K562 (cell line): ENCODE measurements around the gene AQP9. TPM values are rescaled to one million over a fixed set of nuclear protein-coding genes. Genes with fewer than 3 reads are reported as not detected.
A peak's percentile ranks its signal among the peaks of the same experiment; 100 is the strongest.

Source experiments
- ATF3 ChIP-seq, 2 experiments: fragments of 450-650 bp in 1 of 2; sonication (generic) in 1 of 2; formaldehyde crosslinking in 1 of 2; IDR thresholded peaks in 1 of 2; conservative IDR thresholded peaks in 1 of 2; 2 replicates each; pipeline versions ENCODE4 v1.6.1 to v1.8.1; 2016 to 2023; ENCODE audit warnings: mild to moderate bottlenecking in 2 of 2, moderate library complexity in 2 of 2, inconsistent platforms in 1 of 2, missing genetic modification reagents in 1 of 2
- CBX3 ChIP-seq, 2 experiments: IDR thresholded peaks; 1 replicate in 1 of 2; 2 replicates in 1 of 2; pipeline ENCODE4 v1.6.1; 2012; ENCODE audit warnings: inconsistent platforms in 2 of 2, low read length in 2 of 2, borderline replicate concordance in 1 of 2, control low read depth in 1 of 2
- E4F1 ChIP-seq: fragments of 250-450 bp; sonication (Bioruptor Pico); IDR thresholded peaks from 2 replicates; pipeline ENCODE4 v1.5.0; 2021; ENCODE audit warnings: mild to moderate bottlenecking, borderline replicate concordance
- ESRRA ChIP-seq: fragments of 450-650 bp; IDR thresholded peaks from 2 replicates; pipeline ENCODE4 v1.6.1; 2014; ENCODE audit warnings: low read depth, mild to moderate bottlenecking, moderate library complexity, borderline replicate concordance
- IRF1 ChIP-seq: sonication (generic); formaldehyde crosslinking; IDR thresholded peaks from 2 replicates; pipeline ENCODE4 v1.8.0; 2022; ENCODE audit warnings: missing genetic modification reagents, mild to moderate bottlenecking, borderline replicate concordance
- LEF1 ChIP-seq: fragments of 450-650 bp; IDR thresholded peaks from 2 replicates; pipeline ENCODE4 v1.6.1; 2016; ENCODE audit warnings: mild to moderate bottlenecking
- NFIC ChIP-seq: fragments of 450-650 bp; IDR thresholded peaks from 2 replicates; pipeline ENCODE4 v1.6.1; 2017; ENCODE audit warnings: mild to moderate bottlenecking, inconsistent platforms
- NR2C1 ChIP-seq, 2 experiments: fragments of 450-650 bp; IDR thresholded peaks; 2 replicates each; pipeline ENCODE4 v1.6.1; 2017; ENCODE audit warnings: mild to moderate bottlenecking in 2 of 2, antibody characterized with exemption in 1 of 2, inconsistent platforms in 1 of 2, missing compliant biosample characterization in 1 of 2, missing genetic modification characterization in 1 of 2
- PATZ1 ChIP-seq: fragments of 250-450 bp; sonication (Bioruptor Pico); IDR thresholded peaks from 2 replicates; pipeline ENCODE4 v1.5.0; 2020; ENCODE audit warnings: mild to moderate bottlenecking, borderline replicate concordance
- PCBP1 ChIP-seq: fragments of 200-400 bp; formaldehyde crosslinking; IDR thresholded peaks from 2 replicates; pipeline ENCODE4 v1.6.1; 2018; ENCODE audit warnings: mild to moderate bottlenecking, low read depth, low read length; ENCODE audit not compliant: poor library complexity, severe bottlenecking
- PPARD ChIP-seq: fragments of 250-450 bp; sonication (Bioruptor Pico); IDR thresholded peaks from 2 replicates; pipeline ENCODE4 v1.8.0; 2022; ENCODE audit warnings: inconsistent platforms, mild to moderate bottlenecking, moderate library complexity
- RB1 ChIP-seq: fragments of 450-650 bp; IDR thresholded peaks from 2 replicates; pipeline ENCODE4 v1.6.1; 2017; ENCODE audit warnings: low read depth, mild to moderate bottlenecking
- SP2 ChIP-seq: IDR thresholded peaks from 2 replicates; pipeline ENCODE4 v1.6.1; 2011; ENCODE audit warnings: mild to moderate bottlenecking, low read depth, low read length, moderate library complexity; ENCODE audit not compliant: poor library complexity, severe bottlenecking; ENCODE audit errors: extremely low read depth
- THAP12 ChIP-seq: fragments of 250-450 bp; sonication (Bioruptor Pico); IDR thresholded peaks from 2 replicates; pipeline ENCODE4 v1.9.0; 2021; ENCODE audit warnings: mild to moderate bottlenecking, inconsistent platforms
- YBX1 ChIP-seq: fragments of 450-650 bp; IDR thresholded peaks from 2 replicates; pipeline ENCODE4 v1.7.1; 2016; ENCODE audit warnings: mild to moderate bottlenecking
- ZNF212 ChIP-seq: fragments of 450-650 bp; formaldehyde crosslinking; IDR thresholded peaks from 2 replicates; pipeline ENCODE4 v1.4.0; 2020; ENCODE audit warnings: mild to moderate bottlenecking
- ZNF316 ChIP-seq: fragments of 450-650 bp; IDR thresholded peaks from 2 replicates; pipeline ENCODE4 v1.6.1; 2016
- polyA plus RNA-seq, 8 experiments: library from polyadenylated mRNA; depleted of rRNA in 4 of 8; stranded (reverse) in 5 of 8; unstranded in 3 of 8; fragments of >200 nt; fragmentation: Nextera tagmentation in 2 of 8; fragmentation: Illumina TruSeq in 1 of 8; extraction: Ambion mirVana in 2 of 8; extraction: Trizol in 1 of 8; gene quantifications; 2 replicates each; pipeline versions ENCODE4 v1.2.1 to v1.2.3, GENCODE V29; 2011 to 2014; ENCODE audit warnings: inconsistent platforms in 1 of 8, missing spikeins in 1 of 8
- total RNA-seq, 7 experiments: library from RNA; depleted of rRNA in 6 of 7; stranded (reverse); fragments of >200 nt in 6 of 7; fragmentation: Illumina TruSeq in 2 of 7; extraction: Trizol in 2 of 7; gene quantifications; 2 replicates each; pipeline versions ENCODE4 v1.2.1 to v1.2.3, GENCODE V29; 2011 to 2021; ENCODE audit warnings: low replicate concordance in 1 of 7

AQP9 gene
- total and polyA plus RNA-seq, 9 of the 15 experiments (the other 6 are each of a cell fraction or from before 2014, with no cell fraction given), result 0.04 to 0.33 (median 0.07) TPM; not detected in 4

- TF ChIP-seq THAP12, result no peak
- no peak for TF ChIP-seq YBX1
- TF ChIP-seq RB1, result no peak
- TF ChIP-seq NR2C1 (IDR thresholded peaks at IDR 0.05), result peak; percentile 47
- TF ChIP-seq NR2C1 (tag; IDR thresholded peaks at IDR 0.05), result no peak
- TF ChIP-seq PPARD, result no peak
- TF ChIP-seq E4F1 (CRISPR knock-in tag), result no peak
- peak; percentile 81 for TF ChIP-seq ATF3 (IDR thresholded peaks at IDR 0.05)
- no peak for TF ChIP-seq ATF3 (CRISPR knock-in tag; conservative IDR thresholded peaks at IDR 0.05)
- TF ChIP-seq ZNF316, result peak; percentile 99
- no peak for TF ChIP-seq IRF1 (CRISPR knock-in tag)
- TF ChIP-seq LEF1, result peak; percentile 97
- peak; percentile 97 for TF ChIP-seq NFIC
- TF ChIP-seq PATZ1 (CRISPR knock-in tag), result no peak
- TF ChIP-seq PCBP1, result no peak
- TF ChIP-seq CBX3 (IDR thresholded peaks at IDR 0.05; ENCODE audit: borderline replicate concordance in 1 of 2, low read length in 2 of 2), result peak in 1 of 2 experiments; percentile 9; a peak in 2 of 3 replicates
- no peak for TF ChIP-seq ESRRA
- TF ChIP-seq SP2, result no peak
- TF ChIP-seq ZNF212 (CRISPR knock-in tag), result no peak
Measured at GRCh38 chr15:58110999-58111717, 27.0 kb upstream of the AQP9 start (continued).
